IMR-90 (cell line): ENCODE measurements around the gene APBB1IP. TPM values are rescaled to one million over a fixed set of nuclear protein-coding genes. Genes with fewer than 3 reads are reported as not detected.

ENCODE experiments used
- ATAC-seq: fragments of 200-7000 bp; cut with Tn5 transposase; 2 replicates; pipeline ENCODE4 v1.9.1; 2020; ENCODE audit warnings: low read depth, mild to moderate bottlenecking, moderate library complexity
- BruUV-seq: library from RNA; stranded (reverse); fragments of 400-500 nt; replicated peaks from 2 replicates; lab custom pipeline; 2021; lab: Mats Ljungman, UMichigan
- CTCF ChIA-PET: fragments of 300-600 bp; formaldehyde crosslinking; extraction: SDS; loops from one replicate; lab custom pipeline; 2021; ENCODE audit warnings: antibody characterized with exemption; lab: Yijun Ruan, JAX
- POLR2A ChIA-PET: fragments of 300-600 bp; sonication (Branson Sonifier 250); formaldehyde crosslinking; loops from one replicate; lab custom pipeline; 2022; ENCODE audit warnings: antibody characterized with exemption; ENCODE audit not compliant: unreplicated experiment; lab: Charles Lee
- DNase-seq: peaks from one replicate; pipeline ENCODE4 v3.0.0; 2013
- H2AFZ ChIP-seq: replicated peaks from 2 replicates; pipeline ENCODE3; 2013; ENCODE audit warnings: low read length, mild to moderate bottlenecking; ENCODE audit not compliant: poor library complexity
- H2AK5ac ChIP-seq: 2 replicates; pipeline ENCODE4 v1.6.1; 2013; ENCODE audit warnings: low read depth, low read length, inconsistent platforms
- H2AK9ac ChIP-seq: replicated peaks from 2 replicates; pipeline ENCODE3; 2013; ENCODE audit warnings: mild to moderate bottlenecking, low read depth, low read length, moderate library complexity; ENCODE audit not compliant: poor library complexity
- H2BK120ac ChIP-seq: 2 replicates; pipeline ENCODE4 v1.6.1; 2013; ENCODE audit warnings: low read depth, low read length, inconsistent platforms
- H2BK15ac ChIP-seq: 3 replicates; pipeline ENCODE4 v1.6.1; 2013; ENCODE audit warnings: low read depth, low read length, inconsistent platforms
- H2BK20ac ChIP-seq: 2 replicates; pipeline ENCODE4 v1.6.1; 2013; ENCODE audit warnings: low read depth, mild to moderate bottlenecking, inconsistent platforms, low read length, moderate library complexity
- H2BK5ac ChIP-seq: 2 replicates; pipeline ENCODE4 v1.6.1; 2013; ENCODE audit warnings: mild to moderate bottlenecking, low read depth, low read length, inconsistent platforms; ENCODE audit not compliant: poor library complexity, severe bottlenecking
- H3K14ac ChIP-seq: replicated peaks from 2 replicates; pipeline ENCODE4 v1.6.1; 2013; ENCODE audit warnings: low read depth, low read length, inconsistent platforms
- H3K18ac ChIP-seq: 2 replicates; pipeline ENCODE4 v1.6.1; 2013; ENCODE audit warnings: low read depth, low read length, control low read depth
- H3K23ac ChIP-seq: 2 replicates; pipeline ENCODE4 v1.6.1; 2013; ENCODE audit warnings: low read depth, low read length, inconsistent platforms
- H3K27ac ChIP-seq: 2 replicates; pipeline ENCODE4 v1.5.1; 2013; ENCODE audit warnings: mild to moderate bottlenecking, control low read depth, low read length; ENCODE audit not compliant: insufficient read depth
- H3K27me3 ChIP-seq: 2 replicates; pipeline ENCODE4 v1.6.1; 2013; ENCODE audit warnings: low read length; ENCODE audit not compliant: control insufficient read depth, insufficient read depth
- H3K36me3 ChIP-seq: 2 replicates; pipeline ENCODE4 v1.6.1; 2013; ENCODE audit warnings: low read length, mixed read lengths; ENCODE audit not compliant: control insufficient read depth, insufficient read depth
- H3K4ac ChIP-seq: 2 replicates; pipeline ENCODE4 v1.6.1; 2013; ENCODE audit warnings: low read depth, low read length, inconsistent platforms
- H3K4me1 ChIP-seq: 2 replicates; pipeline ENCODE4 v1.6.1; 2013; ENCODE audit warnings: low read length, mixed read lengths; ENCODE audit not compliant: control insufficient read depth, insufficient read depth
- H3K4me2 ChIP-seq: 2 replicates; pipeline ENCODE4 v1.6.1; 2013; ENCODE audit warnings: low read depth, mild to moderate bottlenecking, control low read depth, low read length, moderate library complexity
- H3K4me3 ChIP-seq: 2 replicates; pipeline ENCODE4 v1.5.1; 2013; ENCODE audit warnings: low read depth, mild to moderate bottlenecking, control low read depth, low read length, moderate library complexity; ENCODE audit not compliant: insufficient read depth
- H3K56ac ChIP-seq: 2 replicates; pipeline ENCODE4 v1.6.1; 2013; ENCODE audit warnings: low read length, inconsistent platforms; ENCODE audit not compliant: insufficient read depth; ENCODE audit errors: extremely low read depth
- H3K79me1 ChIP-seq, 2 experiments: 2 replicates each; pipeline ENCODE4 v1.6.1; 2013; ENCODE audit warnings: low read length in 2 of 2, inconsistent platforms in 1 of 2, low read depth in 1 of 2
- H3K9ac ChIP-seq: 2 replicates; pipeline ENCODE4 v1.6.1; 2013; ENCODE audit warnings: low read depth, low read length, control low read depth
- H3K9me1 ChIP-seq: 2 replicates; pipeline ENCODE4 v1.6.1; 2013; ENCODE audit warnings: low read length, inconsistent platforms; ENCODE audit not compliant: insufficient read depth
- H3K9me3 ChIP-seq: 2 replicates; pipeline ENCODE4 v1.6.1; 2013; ENCODE audit warnings: low read length; ENCODE audit not compliant: control insufficient read depth, insufficient read depth
- H4K20me1 ChIP-seq: 2 replicates; pipeline ENCODE4 v1.6.1; 2013; ENCODE audit warnings: low read length, inconsistent platforms; ENCODE audit not compliant: insufficient read depth
- H4K5ac ChIP-seq: 2 replicates; pipeline ENCODE4 v1.6.1; 2013; ENCODE audit warnings: mild to moderate bottlenecking, low read depth, low read length, control low read depth
- H4K8ac ChIP-seq, 2 experiments: 2 replicates each; pipeline ENCODE4 v1.6.1; 2013; ENCODE audit warnings: low read depth in 2 of 2, low read length in 2 of 2, control low read depth in 1 of 2, inconsistent platforms in 1 of 2
- H4K91ac ChIP-seq: 2 replicates; pipeline ENCODE4 v1.6.1; 2013; ENCODE audit warnings: low read depth, low read length, inconsistent platforms; ENCODE audit not compliant: insufficient read depth
- SMC3 ChIP-seq: fragments of 150-350 bp; IDR thresholded peaks from 2 replicates; pipeline ENCODE4 v1.6.1; 2016; ENCODE audit warnings: low read depth, mild to moderate bottlenecking, antibody characterized with exemption, low read length, moderate library complexity
- dilution Hi-C: fragments of 300-500 bp; cut with HindIII; formaldehyde crosslinking; loops from one replicate; pipeline ENCODE4 v1.14.3; 2018; ENCODE audit warnings: low sequenced_read_pairs; ENCODE audit not compliant: unreplicated experiment
- in situ Hi-C: fragments of 300-500 bp; cut with MboI; formaldehyde crosslinking; loops from 3 replicates; pipeline ENCODE4 v1.14.3; 2019; ENCODE audit warnings: low sequenced_read_pairs, inconsistent platforms, mixed read lengths
- intact Hi-C: fragments of 100-400 bp; cut with micrococcal nuclease; formaldehyde crosslinking; loops from 2 replicates; pipeline ENCODE4 v1.10.0; 2022
- polyA plus RNA-seq, 3 experiments: library from polyadenylated mRNA; depleted of rRNA; stranded (reverse); fragments of >200 nt; gene quantifications; 2 replicates each; pipeline ENCODE4 v1.2.3, GENCODE V29; 2012; ENCODE audit warnings: low replicate concordance in 1 of 3
- total RNA-seq: library from RNA; depleted of rRNA; stranded (reverse); fragments of >200 nt; gene quantifications from 2 replicates; pipeline ENCODE4 v1.2.3, GENCODE V29; 2012

APBB1IP gene
- total and polyA plus RNA-seq, 2 of the 4 experiments (the other 2 are of a cell fraction), result not detected

GRCh38 chr10:26507441-26507840 is 69.3 kb downstream of the APBB1IP start:
- Histone ChIP-seq H2AK9ac (no peak overlapping the region), H3K23ac (no peak overlapping the region), H3K79me1 (no peaks in the 10 kb centered on the region), H2AK5ac (no peak overlapping the region), H4K5ac (no peak overlapping the region), H3K27ac (no peak overlapping the region), H2BK15ac (no peak overlapping the region), H2BK5ac (no peak overlapping the region), H3K14ac (no peak overlapping the region), H3K56ac (no peak overlapping the region), H3K27me3 (no peaks in the 10 kb centered on the region), H4K20me1 (no peaks in the 10 kb centered on the region), H2BK120ac (no peak overlapping the region), H3K18ac (no peak overlapping the region), H2BK20ac (no peak overlapping the region), H3K36me3 (no peaks in the 10 kb centered on the region), H2AFZ (no peak overlapping the region), H4K91ac (no peak overlapping the region), H3K9ac (no peak overlapping the region), H3K4me2 (no peak overlapping the region), H4K8ac (no peak overlapping the region), H3K4ac (no peak overlapping the region), H3K4me3 (no peak overlapping the region), H3K9me3 (peaks cover 14% of the 10 kb centered on the region), H3K4me1 (no peaks in the 10 kb centered on the region), H3K9me1 (no peaks in the 10 kb centered on the region)
- ChIA-PET CTCF (no interaction called here), POLR2A (no interaction called here)
- no peak for DNase-seq
- dilution Hi-C loops (no loop called here), intact Hi-C loops (no loop called here), in situ Hi-C loops (no loop called here)
- no TSS peak for BruUV-seq
- ATAC-seq, result no peak
- no peak for TF ChIP-seq SMC3
